HK-2 (cell line): ENCODE data around the gene TXNRD3.
"Not testable (repeated sequence)": the region's sequence is repeated elsewhere in the genome, so short reads cannot be mapped to it uniquely, and the experiment has no call there.

ENCODE experiments used
- DNase-seq: peaks from one replicate; pipeline ENCODE4 v3.0.0-alpha.2; 2018; ENCODE audit not compliant: unreplicated experiment

TXNRD3 gene

GRCh38 chr3:126646674-126647073, 8.2 kb downstream of the TXNRD3 start:
- no peak for DNase-seq

DNA sequence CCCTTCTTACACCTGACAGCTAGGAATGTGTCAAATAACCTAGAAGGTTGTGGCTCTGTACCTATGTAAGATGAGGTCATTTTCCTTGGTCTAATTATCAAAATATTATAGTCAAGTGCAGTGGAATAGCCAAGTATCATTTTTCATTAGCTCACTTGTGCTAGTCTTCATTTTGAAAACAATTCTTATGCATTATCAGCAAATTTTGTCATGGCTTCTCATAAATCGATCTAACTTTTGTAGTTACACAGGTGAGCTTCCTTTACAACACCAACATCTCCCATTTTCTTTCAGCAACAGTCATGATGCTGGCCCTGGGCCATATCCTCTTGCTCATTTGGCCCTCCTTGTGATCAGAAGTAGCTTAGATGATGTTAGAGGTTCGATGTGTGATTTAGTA, 10.3 kb downstream of the TXNRD3 start:
- DNase-seq, result no peak

DNA sequence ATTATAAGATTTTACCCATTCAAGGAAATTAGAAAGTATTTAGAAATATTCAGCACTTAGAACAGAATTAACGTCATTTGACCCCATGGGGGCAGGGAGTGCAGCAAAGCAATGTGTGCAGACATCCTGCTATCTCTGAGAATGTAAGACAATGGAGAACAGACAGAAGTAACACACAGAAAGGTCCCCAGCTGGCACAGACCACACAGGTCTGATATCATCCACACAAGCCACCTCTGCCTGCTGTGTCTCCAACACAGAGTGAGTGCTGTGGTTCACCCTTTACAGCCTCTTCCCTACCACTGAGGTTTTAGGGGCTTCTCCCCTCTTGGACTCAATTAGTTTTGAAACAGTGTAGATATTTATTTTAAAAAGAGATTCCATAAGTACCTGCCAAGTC, 16.1 kb downstream of the TXNRD3 start:
- DNase-seq, result no peak

DNA sequence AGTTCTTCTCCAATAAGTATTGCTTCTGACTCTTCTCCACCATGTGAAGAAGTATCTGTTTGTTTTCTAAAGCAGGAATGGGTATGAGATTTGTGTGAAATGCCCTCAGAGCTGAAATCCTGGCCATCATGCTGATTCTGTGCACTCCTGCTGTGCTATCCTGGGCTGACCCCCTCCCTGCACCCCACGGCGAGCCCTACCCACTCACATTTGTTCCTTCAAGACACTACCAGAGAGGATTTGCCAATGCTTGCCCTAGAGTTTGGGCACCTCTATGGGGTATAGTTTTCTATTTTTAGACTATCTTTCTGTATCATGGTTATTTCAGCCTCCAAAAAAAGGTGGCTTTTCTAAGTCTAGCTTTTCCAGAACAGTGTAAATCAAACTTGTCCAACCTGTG, 18.5 kb downstream of the TXNRD3 start:
- no peak for DNase-seq

DNA sequence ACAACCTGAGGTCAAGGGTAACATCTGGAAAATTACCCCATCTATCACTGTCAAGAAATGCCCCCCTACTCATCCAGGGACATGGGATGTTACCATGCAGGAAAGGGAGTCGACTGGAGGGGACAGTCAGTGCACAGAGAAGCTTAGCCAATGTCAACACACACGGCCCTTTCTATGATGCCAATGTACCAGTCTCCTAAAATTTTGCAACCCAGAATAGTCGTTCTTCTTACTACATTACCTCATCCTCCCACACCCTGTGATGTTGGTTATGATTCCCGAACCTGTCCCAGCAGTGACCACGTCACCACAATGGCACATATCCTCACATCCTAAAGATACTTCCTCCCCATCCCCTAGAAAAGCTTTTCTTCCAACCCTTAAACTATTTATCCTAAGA, 20.1 kb downstream of the TXNRD3 start:
- DNase-seq, result no peak

DNA sequence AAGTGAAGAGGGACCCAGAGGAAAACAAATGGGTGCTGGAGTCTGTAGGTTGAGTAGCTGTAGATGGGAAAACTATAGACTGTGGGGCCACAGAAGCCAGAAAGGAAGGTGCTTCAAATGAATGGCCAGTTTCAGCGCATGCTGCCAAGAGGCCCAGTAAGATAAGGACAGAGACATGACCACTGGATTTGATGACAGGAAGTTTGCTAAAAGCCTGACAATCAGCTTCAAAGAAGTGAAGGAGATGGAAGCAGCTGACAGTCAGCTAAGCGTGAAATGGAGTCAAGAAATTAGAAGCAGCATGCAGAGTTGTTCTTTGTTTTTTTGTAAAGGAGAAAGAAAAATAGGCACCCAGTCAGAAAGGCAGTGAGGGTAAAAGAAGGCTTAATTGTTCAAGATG, 24.9 kb downstream of the TXNRD3 start:
- DNase-seq, result no peak

GRCh38 chr3:126625735-126626134, 29.2 kb downstream of the TXNRD3 start:
- not testable (repeated sequence) for DNase-seq

DNA sequence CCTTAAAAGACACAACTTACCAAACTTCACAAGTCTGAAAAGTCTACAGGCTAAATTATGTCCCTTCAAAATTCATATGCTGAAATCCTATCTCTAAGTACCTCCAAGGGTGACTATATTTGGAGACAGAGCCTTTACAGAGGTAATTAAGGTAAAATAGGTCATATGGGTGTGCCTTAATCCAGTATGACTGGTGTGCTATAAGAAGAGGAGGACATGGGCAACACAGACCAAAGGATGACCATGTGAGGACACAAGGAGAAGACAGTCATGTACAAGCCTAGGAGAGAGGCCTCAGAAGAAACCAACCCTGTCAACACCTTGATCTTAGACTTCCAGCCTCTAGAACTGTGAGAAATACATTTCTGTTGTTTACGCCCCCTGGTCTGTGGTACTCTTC, 32.2 kb downstream of the TXNRD3 start:
- no peak for DNase-seq

GRCh38 chr3:126621627-126622345, 33.1 kb downstream of the TXNRD3 start:
- DNase-seq, result no peak

DNA sequence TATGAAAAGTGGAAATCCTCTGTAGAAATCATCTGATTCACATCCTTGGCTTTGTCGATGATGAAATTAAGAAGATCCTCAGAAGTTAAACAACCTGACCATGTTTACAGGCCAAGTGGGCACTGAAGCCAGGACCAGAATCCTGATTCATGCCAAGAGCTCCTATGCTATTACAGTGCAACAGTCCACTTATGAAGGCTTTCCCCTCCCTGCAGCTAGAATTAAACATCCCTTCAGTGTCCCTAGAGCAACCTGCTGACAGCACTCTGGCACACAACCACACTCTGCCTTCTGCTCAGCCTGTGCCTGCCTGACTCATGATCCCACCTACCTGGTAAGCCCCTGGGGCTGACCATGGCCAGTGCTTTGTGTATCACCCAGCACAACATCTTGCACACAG, 33.8 kb downstream of the TXNRD3 start:
- DNase-seq, result peak; percentile 32

DNA sequence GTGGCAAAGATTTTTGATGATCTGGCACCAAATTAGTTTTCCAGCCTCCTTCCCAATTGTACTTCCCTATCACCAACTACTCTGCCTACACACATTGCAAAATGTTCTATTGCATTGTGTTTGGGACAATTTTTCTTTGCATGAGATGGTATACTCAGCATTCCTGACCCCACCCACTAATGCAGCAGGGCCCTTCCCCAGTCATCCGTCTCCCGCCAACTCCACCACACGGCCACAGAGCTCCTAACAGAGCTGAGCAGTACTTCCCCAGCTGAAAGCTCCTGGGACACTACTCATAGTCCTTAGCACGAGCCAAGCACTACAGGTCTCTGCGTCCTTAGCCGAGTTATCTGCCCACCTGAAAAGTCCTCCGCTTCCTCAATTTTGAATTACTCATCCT, 34.2 kb downstream of the TXNRD3 start:
- no peak for DNase-seq

- no peak for DNase-seq
Observed at GRCh38 chr3:126618760-126619159, 36.2 kb downstream of the TXNRD3 start.

DNA sequence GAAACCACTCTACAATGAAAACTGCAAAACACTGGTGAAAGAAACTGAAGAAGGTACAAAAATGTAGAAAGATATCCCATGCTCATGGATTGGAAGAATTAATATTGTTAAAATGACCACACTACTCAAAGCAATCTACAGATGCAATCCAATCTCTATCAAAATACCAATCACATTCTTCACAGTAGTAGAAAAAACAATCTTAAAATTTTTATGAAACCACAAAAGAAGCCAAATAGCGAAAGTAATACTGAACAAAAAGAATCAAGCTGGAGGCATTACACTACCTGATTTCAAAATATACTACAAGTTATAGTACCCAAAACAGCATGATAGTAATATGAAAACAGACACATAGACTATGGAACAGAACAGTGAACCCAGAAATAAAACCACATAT, 36.9 kb downstream of the TXNRD3 start:
- DNase-seq, result no peak

DNA sequence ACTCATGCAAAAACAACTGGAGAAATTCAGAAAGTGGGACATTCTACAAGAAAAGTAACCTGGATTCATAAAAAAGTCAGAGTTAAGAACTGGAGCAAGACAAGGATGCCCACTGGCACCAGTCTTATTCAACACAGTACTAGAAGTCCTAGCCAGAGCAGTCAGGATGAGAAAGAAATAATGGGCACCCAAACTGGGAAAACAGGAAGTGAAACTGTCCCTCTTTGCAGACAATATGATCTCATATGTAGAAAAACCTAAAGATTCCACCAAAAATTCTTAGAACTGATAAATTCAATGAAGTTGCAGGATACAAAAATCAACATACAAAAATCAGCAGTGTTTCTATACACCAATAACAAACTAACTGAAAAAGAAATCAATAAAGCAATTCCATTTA, 37.4 kb downstream of the TXNRD3 start:
- no peak for DNase-seq

DNA sequence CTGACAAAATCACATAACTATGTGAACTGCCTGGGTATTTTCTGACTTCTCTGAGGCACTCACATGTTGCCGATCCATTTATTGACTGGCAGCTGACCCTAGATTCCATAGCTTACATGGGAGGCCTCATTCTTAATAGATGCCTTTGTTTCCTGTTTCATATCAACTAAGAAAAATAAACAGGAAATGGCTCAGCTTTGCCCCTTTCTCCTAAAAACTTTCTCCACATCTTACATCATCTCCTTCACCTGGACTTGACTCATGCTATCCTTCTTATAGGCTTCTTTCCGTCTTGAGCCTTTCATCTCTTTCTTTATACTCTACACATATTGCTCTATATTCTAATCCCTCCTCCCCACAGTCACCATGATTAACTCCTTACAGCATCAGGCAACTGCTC, 38.0 kb downstream of the TXNRD3 start:
- no peak for DNase-seq

DNA sequence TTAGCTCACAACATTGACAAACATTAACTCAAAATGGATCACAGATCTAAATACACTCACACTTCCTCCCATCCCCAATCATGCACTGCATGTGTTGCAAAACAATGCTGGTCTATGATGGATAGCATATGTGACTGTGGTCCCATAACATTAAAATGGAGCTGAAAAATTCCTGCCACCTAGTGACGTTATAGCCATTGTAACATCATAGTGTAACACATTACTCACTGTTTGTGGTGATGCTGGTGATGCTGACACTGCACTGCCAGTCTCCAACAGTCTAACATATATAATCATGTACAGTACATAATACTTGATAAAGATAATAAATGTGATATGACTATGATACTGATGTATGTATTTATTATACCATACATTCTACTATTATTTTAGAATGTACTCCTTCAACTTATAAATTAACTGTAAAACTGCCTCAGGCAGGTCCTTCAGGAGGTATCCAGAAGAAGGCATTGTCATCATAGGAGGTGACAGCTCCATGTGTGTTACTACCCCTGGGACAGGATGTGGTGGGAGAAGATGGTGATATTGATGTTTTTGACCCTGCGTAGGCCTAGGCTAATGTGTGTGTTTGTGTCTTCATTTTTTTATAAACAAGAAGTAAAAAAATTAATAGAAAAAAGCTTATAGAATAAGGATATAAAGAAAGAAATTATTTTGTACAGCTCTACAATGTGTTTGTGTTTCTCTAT, 41.3 kb downstream of the TXNRD3 start:
- DNase-seq, result no peak

GRCh38 chr3:126612479-126613205, 42.3 kb downstream of the TXNRD3 start:
- DNase-seq, result no peak

DNA sequence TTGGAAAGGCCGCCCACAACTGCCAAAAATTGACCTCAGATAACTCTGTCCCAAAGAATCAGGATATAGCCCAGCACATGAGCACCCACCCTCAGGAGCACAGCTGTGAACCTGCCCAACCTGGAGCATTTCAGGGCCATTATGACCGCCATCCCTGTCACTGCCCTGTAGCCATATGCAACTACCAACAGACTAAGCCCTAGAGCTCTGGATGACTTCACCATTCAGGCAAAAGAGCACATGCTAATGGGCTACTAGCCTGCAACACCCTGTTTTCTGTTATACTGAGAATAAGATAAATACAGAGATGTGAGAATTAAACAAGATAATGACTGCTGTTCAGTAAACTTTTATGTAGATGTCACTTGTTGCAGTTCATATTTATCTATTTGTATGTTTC, 45.0 kb downstream of the TXNRD3 start:
- no peak for DNase-seq

- no peak for DNase-seq
Observed at GRCh38 chr3:126607214-126607908, 47.6 kb downstream of the TXNRD3 start.

DNA sequence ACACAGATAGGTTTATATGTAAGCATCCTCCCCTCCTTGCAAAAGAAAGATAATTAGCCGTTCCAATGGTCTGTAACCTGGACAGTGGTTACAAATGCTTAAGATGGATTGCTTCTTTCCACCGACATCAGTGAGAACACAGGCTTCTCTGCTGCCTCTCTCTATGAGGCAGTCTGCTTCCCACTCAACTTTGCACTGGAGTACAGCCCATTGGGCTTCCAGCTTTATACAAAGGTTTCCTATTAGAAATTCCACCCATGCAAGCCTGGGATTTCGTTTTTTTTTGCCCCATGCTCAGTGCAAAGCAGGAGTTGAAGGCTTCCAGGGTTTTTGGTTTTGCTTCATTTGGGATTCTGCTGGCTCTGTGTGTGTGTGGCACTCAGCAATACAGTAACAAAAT, 48.9 kb downstream of the TXNRD3 start:
- DNase-seq, result no peak

DNA sequence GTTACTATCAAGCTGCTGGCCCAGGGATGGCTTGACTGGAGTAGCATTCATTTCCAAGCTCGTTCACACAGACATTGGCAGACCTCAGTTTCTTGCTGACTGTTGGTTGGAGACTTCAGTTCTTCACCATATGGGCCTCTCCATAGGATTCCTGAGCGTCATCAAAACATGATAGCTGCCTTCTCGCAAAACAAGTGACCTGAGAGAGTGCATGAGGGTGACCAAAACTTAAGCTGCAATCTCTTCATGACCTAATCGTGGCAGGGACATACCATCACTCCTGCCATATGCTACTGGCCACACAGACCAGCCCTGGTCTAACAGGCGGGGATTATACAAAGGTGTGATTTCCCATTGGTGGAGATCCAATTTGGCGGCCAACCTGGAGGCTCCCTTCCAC, 50.2 kb downstream of the TXNRD3 start:
- no peak for DNase-seq

DNA sequence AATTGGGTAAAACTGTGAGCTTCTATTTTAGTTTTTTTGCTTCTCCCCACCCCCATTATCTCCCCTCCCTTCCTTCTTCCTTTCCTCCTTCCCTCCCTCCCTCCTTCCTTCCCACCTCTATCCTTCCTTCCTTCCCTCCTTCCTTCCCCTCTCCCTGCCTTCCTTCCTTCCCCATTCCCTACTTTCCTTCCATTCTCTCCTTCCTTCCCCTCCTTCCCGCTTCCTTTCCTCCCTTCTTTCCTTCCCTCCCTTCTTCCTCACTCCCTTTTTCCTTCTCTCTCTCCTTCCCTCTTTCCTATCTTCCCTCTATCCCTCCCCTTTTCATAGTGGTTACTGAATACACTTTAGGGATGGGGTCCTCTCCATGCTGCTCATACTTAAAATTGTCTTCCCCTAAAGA, 55.8 kb downstream of the TXNRD3 start:
- DNase-seq, result no peak
